ENCODE data around the gene MRPS16.

GRCh38 chr10:73239908-73240307, 12.5 kb downstream of the MRPS16 start:
- TF ChIP-seq ZNF512 (CRISPR knock-in tag; IDR thresholded peaks at IDR 0.05) (no peak), CBX1 (IDR thresholded peaks at IDR 0.05; ENCODE audit: low read depth) (no peak), JUNB (CRISPR knock-in tag; IDR thresholded peaks at IDR 0.05; ENCODE audit: borderline replicate concordance) (no peak), ELF3 (CRISPR knock-in tag; IDR thresholded peaks at IDR 0.05) (no peak), PRDM4 (CRISPR knock-in tag; IDR thresholded peaks at IDR 0.05; ENCODE audit: borderline replicate concordance) (no peak), EZH2 (conservative IDR thresholded peaks at IDR 0.05; ENCODE audit: low read depth, low read length) (no peak), ZKSCAN8 (CRISPR knock-in tag; IDR thresholded peaks at IDR 0.05; ENCODE audit: borderline replicate concordance) (no peak), BCL6 (CRISPR knock-in tag; IDR thresholded peaks at IDR 0.05) (no peak), NFE2L1 (CRISPR knock-in tag; IDR thresholded peaks at IDR 0.05; ENCODE audit: borderline replicate concordance) (no peak), HNRNPLL (IDR thresholded peaks at IDR 0.05; ENCODE audit: low read depth, low read length, poor library complexity, severe bottlenecking) (no peak), ZFP82 (CRISPR knock-in tag; IDR thresholded peaks at IDR 0.05; ENCODE audit: borderline replicate concordance) (no peak)
- TF ChIP-seq, protein P1, sequence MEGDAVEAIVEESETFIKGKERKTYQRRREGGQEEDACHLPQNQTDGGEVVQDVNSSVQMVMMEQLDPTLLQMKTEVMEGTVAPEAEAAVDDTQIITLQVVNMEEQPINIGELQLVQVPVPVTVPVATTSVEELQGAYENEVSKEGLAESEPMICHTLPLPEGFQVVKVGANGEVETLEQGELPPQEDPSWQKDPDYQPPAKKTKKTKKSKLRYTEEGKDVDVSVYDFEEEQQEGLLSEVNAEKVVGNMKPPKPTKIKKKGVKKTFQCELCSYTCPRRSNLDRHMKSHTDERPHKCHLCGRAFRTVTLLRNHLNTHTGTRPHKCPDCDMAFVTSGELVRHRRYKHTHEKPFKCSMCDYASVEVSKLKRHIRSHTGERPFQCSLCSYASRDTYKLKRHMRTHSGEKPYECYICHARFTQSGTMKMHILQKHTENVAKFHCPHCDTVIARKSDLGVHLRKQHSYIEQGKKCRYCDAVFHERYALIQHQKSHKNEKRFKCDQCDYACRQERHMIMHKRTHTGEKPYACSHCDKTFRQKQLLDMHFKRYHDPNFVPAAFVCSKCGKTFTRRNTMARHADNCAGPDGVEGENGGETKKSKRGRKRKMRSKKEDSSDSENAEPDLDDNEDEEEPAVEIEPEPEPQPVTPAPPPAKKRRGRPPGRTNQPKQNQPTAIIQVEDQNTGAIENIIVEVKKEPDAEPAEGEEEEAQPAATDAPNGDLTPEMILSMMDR (CRISPR knock-in tag; IDR thresholded peaks at IDR 0.05), result no peak
- TF ChIP-seq, protein P2, sequence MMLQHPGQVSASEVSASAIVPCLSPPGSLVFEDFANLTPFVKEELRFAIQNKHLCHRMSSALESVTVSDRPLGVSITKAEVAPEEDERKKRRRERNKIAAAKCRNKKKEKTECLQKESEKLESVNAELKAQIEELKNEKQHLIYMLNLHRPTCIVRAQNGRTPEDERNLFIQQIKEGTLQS (CRISPR knock-in tag; IDR thresholded peaks at IDR 0.05), result no peak
- TF ChIP-seq, protein P3, sequence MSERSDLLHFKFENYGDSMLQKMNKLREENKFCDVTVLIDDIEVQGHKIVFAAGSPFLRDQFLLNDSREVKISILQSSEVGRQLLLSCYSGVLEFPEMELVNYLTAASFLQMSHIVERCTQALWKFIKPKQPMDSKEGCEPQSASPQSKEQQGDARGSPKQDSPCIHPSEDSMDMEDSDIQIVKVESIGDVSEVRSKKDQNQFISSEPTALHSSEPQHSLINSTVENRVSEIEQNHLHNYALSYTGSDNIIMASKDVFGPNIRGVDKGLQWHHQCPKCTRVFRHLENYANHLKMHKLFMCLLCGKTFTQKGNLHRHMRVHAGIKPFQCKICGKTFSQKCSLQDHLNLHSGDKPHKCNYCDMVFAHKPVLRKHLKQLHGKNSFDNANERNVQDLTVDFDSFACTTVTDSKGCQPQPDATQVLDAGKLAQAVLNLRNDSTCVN (CRISPR knock-in tag; IDR thresholded peaks at IDR 0.05; ENCODE audit: borderline replicate concordance), result no peak
